Smooth muscle cell (in vitro differentiated cells): ENCODE measurements around the gene ADGRG2. TPM values are rescaled to one million over a fixed set of nuclear protein-coding genes. Genes with fewer than 3 reads are reported as not detected.

Experiments
- DNase-seq: peaks from one replicate; lab custom pipeline; 2025; ENCODE audit not compliant: unreplicated experiment; lab: John Stamatoyannopoulos, UW
- H2AFZ ChIP-seq: fragments of 200-600 bp; sonication (generic); 2 replicates; pipeline ENCODE4 v1.6.0; 2016; ENCODE audit warnings: antibody characterized with exemption, low read depth, mild to moderate bottlenecking
- H3F3A ChIP-seq: fragments of 200-600 bp; sonication (generic); 2 replicates; pipeline ENCODE4 v1.6.0; 2017; ENCODE audit warnings: antibody characterized with exemption, low read depth
- H3K27ac ChIP-seq: fragments of 200-600 bp; sonication (generic); 2 replicates; pipeline ENCODE4 v1.5.1; 2016; ENCODE audit warnings: low read depth, mild to moderate bottlenecking
- H3K27me3 ChIP-seq: fragments of 200-600 bp; sonication (generic); 2 replicates; pipeline ENCODE4 v1.6.1; 2016; ENCODE audit warnings: low read depth, mild to moderate bottlenecking
- H3K36me3 ChIP-seq: fragments of 200-600 bp; sonication (generic); 2 replicates; pipeline ENCODE4 v1.5.1; 2016; ENCODE audit warnings: low read depth
- H3K4me1 ChIP-seq: fragments of 200-600 bp; sonication (generic); 2 replicates; pipeline ENCODE4 v1.5.1; 2016; ENCODE audit warnings: low read depth
- H3K4me2 ChIP-seq: fragments of 200-600 bp; sonication (generic); 2 replicates; pipeline ENCODE4 v1.6.0; 2016; ENCODE audit warnings: mild to moderate bottlenecking
- H3K4me3 ChIP-seq: fragments of 200-600 bp; sonication (generic); 2 replicates; pipeline ENCODE4 v1.5.1; 2016; ENCODE audit warnings: mild to moderate bottlenecking
- H3K79me2 ChIP-seq: fragments of 200-600 bp; sonication (generic); 2 replicates; pipeline ENCODE4 v1.6.0; 2016; ENCODE audit warnings: low read depth, mild to moderate bottlenecking
- H3K9ac ChIP-seq: fragments of 200-600 bp; sonication (generic); 2 replicates; pipeline ENCODE4 v1.6.0; 2016; ENCODE audit warnings: low read depth
- H3K9me3 ChIP-seq: fragments of 200-600 bp; sonication (generic); replicated peaks from 2 replicates; pipeline ENCODE4 v1.5.1; 2016; ENCODE audit warnings: low read depth
- H4K20me1 ChIP-seq: fragments of 200-600 bp; sonication (generic); 2 replicates; pipeline ENCODE4 v1.6.0; 2016; ENCODE audit warnings: low read depth
- CTCF ChIP-seq: fragments of 200-600 bp; sonication (generic); IDR thresholded peaks from 2 replicates; pipeline ENCODE4 v1.5.1; 2017; ENCODE audit warnings: borderline replicate concordance, mild to moderate bottlenecking, antibody characterized with exemption; ENCODE audit not compliant: insufficient read depth, poor library complexity, severe bottlenecking
- WGBS: methylation state at CpG from one replicate; pipeline ENCODE4 v1.1.7; 2016; ENCODE audit warnings: low lambda C conversion rate; 5-methylcytosine and 5-hydroxymethylcytosine counted together
- polyA plus RNA-seq: library from polyadenylated mRNA; unstranded; fragments of >200 nt; fragmentation: Nextera tagmentation; extraction: Ambion mirVana; gene quantifications from 2 replicates; pipeline ENCODE4 v1.2.1, GENCODE V29; 2016
- total RNA-seq: library from RNA; depleted of rRNA; stranded (reverse); fragments of >200 nt; gene quantifications from 2 replicates; pipeline ENCODE4 v1.2.3, GENCODE V29; 2014

Gene ADGRG2
- total and polyA plus RNA-seq, 2 experiments from 2014 or later = 0.09 TPM; not detected in 1

GRCh38 chrX:19130628-19131027 lies 8.4 kb upstream of the ADGRG2 start:
- DNase-seq = no peak
- 81% methylated on average over 4 of the region's 4 CpGs for WGBS
- no peak for TF ChIP-seq CTCF
- no peak overlapping the region for H3K9ac ChIP-seq
- no peak overlapping the region for H3K27ac ChIP-seq
- H3K79me2 ChIP-seq = no peaks in the 10 kb centered on the region
- no peaks in the 10 kb centered on the region for H3K9me3 ChIP-seq
- H3K4me1 ChIP-seq = no peaks in the 10 kb centered on the region
- no peak overlapping the region for H3K4me3 ChIP-seq
- no peak overlapping the region for H3K4me2 ChIP-seq
- H2AFZ ChIP-seq = no peak overlapping the region
- H3F3A ChIP-seq = no peaks in the 10 kb centered on the region
- H4K20me1 ChIP-seq = no peaks in the 10 kb centered on the region
- H3K36me3 ChIP-seq = no peaks in the 10 kb centered on the region
- H3K27me3 ChIP-seq = peaks cover under 1% of the 10 kb centered on the region

- H3K27me3 ChIP-seq = peaks cover 10% of the 10 kb centered on the region
- no peaks in the 10 kb centered on the region for H3K4me1 ChIP-seq
- H2AFZ ChIP-seq = no peak overlapping the region
- no peaks in the 10 kb centered on the region for H3K79me2 ChIP-seq
- no peak overlapping the region for H3K9ac ChIP-seq
- H3K27ac ChIP-seq = no peak overlapping the region
- H3K36me3 ChIP-seq = no peaks in the 10 kb centered on the region
- no peak for TF ChIP-seq CTCF
- H3K4me3 ChIP-seq = no peak overlapping the region
- no peaks in the 10 kb centered on the region for H3F3A ChIP-seq
- H3K4me2 ChIP-seq = no peak overlapping the region
- no peak for DNase-seq
- no peaks in the 10 kb centered on the region for H4K20me1 ChIP-seq
- no peaks in the 10 kb centered on the region for H3K9me3 ChIP-seq
- 93% methylated on average over 3 of the region's 3 CpGs for WGBS
These were observed 7.4 kb upstream of the ADGRG2 start for GRCh38 chrX:19129694-19130093.

DNA sequence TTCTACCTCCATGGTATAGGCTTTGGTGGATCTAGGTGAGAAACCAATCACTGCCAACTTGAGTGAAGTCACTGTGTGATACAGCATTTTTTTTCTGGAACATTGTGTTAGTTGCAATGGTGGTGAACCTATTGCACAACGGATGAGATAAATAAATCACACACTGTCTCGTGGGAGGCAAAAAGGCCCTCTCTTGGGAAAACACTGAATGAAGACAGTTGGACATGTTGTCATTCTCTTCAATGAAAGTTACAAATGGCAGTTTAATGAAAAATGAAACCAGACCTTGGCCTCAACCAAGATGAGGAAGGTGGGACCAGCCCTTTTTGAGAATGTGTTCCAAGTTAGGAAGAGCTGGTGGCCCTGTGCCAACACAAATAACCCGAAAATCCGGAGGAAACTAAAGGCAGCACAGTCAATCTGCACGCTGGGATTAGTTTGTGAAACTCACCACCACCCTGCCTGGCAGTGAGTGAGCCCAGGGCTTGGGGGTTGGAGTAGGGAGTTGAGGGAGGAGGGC lies 5.4 kb upstream of the ADGRG2 start:
- Histone ChIP-seq H4K20me1 (no peaks in the 10 kb centered on the region), H3K79me2 (no peaks in the 10 kb centered on the region), H3K27ac (no peak overlapping the region), H3K4me3 (no peak overlapping the region), H3K27me3 (peaks cover 30% of the 10 kb centered on the region), H2AFZ (no peak overlapping the region), H3K36me3 (no peaks in the 10 kb centered on the region), H3F3A (no peaks in the 10 kb centered on the region), H3K9ac (no peak overlapping the region), H3K9me3 (no peaks in the 10 kb centered on the region), H3K4me2 (no peak overlapping the region), H3K4me1 (no peaks in the 10 kb centered on the region)
- no peak for TF ChIP-seq CTCF
- no peak for DNase-seq
- WGBS = 54% methylated on average over 5 of the region's 5 CpGs

DNA sequence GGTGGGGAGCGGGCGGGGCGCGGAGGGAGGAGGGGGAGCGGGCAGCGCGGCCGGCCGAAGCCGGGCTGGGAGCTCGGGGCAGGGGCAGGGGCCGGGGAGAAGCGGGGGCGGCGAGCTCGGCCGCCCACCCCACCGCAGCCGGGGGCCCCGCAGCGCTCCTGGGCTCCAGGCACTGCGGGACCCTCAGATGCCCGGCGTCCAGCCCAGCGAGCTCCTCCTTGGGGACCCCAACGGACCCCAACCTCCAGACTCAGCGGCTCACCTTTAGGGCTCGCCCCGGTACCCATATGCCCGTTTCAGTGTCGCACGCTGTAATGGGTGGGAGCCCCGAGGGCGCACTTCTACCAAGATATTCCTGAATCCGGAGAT lies 357 bp upstream of the ADGRG2 start:
- Histone ChIP-seq H3K4me3 (no peak overlapping the region), H3K9ac (no peak overlapping the region), H3K27ac (no peak overlapping the region), H3K9me3 (no peaks in the 10 kb centered on the region), H3K4me2 (no peak overlapping the region), H3F3A (no peaks in the 10 kb centered on the region), H3K27me3 (peaks cover 73% of the 10 kb centered on the region), H3K79me2 (no peaks in the 10 kb centered on the region), H4K20me1 (no peaks in the 10 kb centered on the region), H3K4me1 (no peaks in the 10 kb centered on the region), H2AFZ (no peak overlapping the region), H3K36me3 (no peaks in the 10 kb centered on the region)
- WGBS = 41% methylated on average over 14 of the region's 35 CpGs
- no peak for TF ChIP-seq CTCF
- DNase-seq = no peak
